Liver (tissue), 9 donors: ENCODE results near the gene TMEM272. TPM values are rescaled to one million over a fixed set of nuclear protein-coding genes. Genes with fewer than 3 reads are reported as not detected.

Experiments
- DNase-seq: peaks from one replicate; pipeline ENCODE4 v3.0.0-alpha.2; 2017; ENCODE audit warnings: low spot score
- H3K27ac ChIP-seq, 2 donors: one replicate each; pipeline ENCODE4 v1.7.0; 2013; ENCODE audit warnings: inconsistent platforms in 2 of 2, low read length in 2 of 2, control low read depth in 1 of 2, low read depth in 1 of 2, mild to moderate bottlenecking in 1 of 2
- H3K27me3 ChIP-seq, 4 donors: one replicate each; pipeline versions ENCODE4 v1.6.1 to v1.7.0; 2013; ENCODE audit warnings: low read length in 3 of 4, inconsistent platforms in 1 of 4, mild to moderate bottlenecking in 1 of 4, moderate library complexity in 1 of 4; ENCODE audit not compliant: control insufficient read depth in 4 of 4, insufficient read depth in 4 of 4
- H3K36me3 ChIP-seq, 4 donors: one replicate each; pipeline versions ENCODE4 v1.6.1 to v1.7.0; 2013; ENCODE audit warnings: low read length in 3 of 4, mild to moderate bottlenecking in 3 of 4, low read depth in 1 of 4, moderate library complexity in 1 of 4; ENCODE audit not compliant: control insufficient read depth in 4 of 4, insufficient read depth in 3 of 4
- H3K4me1 ChIP-seq, 4 donors: one replicate each; pipeline versions ENCODE4 v1.6.1 to v1.7.0; 2013; ENCODE audit warnings: low read length in 3 of 4, mild to moderate bottlenecking in 3 of 4, moderate library complexity in 1 of 4; ENCODE audit not compliant: control insufficient read depth in 4 of 4, insufficient read depth in 4 of 4
- H3K4me3 ChIP-seq, 3 donors: one replicate each; pipeline versions ENCODE4 v1.6.1 to v1.7.0; 2013; ENCODE audit warnings: low read length in 3 of 3, control low read depth in 1 of 3, low read depth in 1 of 3, mild to moderate bottlenecking in 1 of 3
- H3K9ac ChIP-seq, 2 donors: one replicate each; pipeline ENCODE4 v1.7.0; 2013; ENCODE audit warnings: low read length in 2 of 2, mild to moderate bottlenecking in 2 of 2, moderate library complexity in 2 of 2, control low read depth in 1 of 2, low read depth in 1 of 2
- H3K9me3 ChIP-seq, 4 donors: one replicate each; pipeline versions ENCODE4 v1.6.1 to v1.7.0; 2013; ENCODE audit warnings: low read length in 3 of 4; ENCODE audit not compliant: control insufficient read depth in 4 of 4
- EGR1 ChIP-seq, 2 donors: IDR thresholded peaks; 2 replicates each; pipeline ENCODE4 v1.6.1; 2016 to 2018; ENCODE audit warnings: antibody characterized with exemption in 2 of 2, low read depth in 2 of 2
- FOXA1 ChIP-seq: IDR thresholded peaks from 2 replicates; pipeline ENCODE4 v1.6.1; 2016; ENCODE audit warnings: antibody characterized with exemption
- FOXA2 ChIP-seq: IDR thresholded peaks from 2 replicates; pipeline ENCODE4 v1.6.1; 2016; ENCODE audit warnings: antibody characterized with exemption
- GABPA ChIP-seq, 2 donors: IDR thresholded peaks in 1 of 2; conservative IDR thresholded peaks in 1 of 2; 2 replicates each; pipeline ENCODE4 v1.6.1; 2016; ENCODE audit warnings: antibody characterized with exemption in 2 of 2, mild to moderate bottlenecking in 1 of 2, moderate library complexity in 1 of 2
- HNF4A ChIP-seq, 2 donors: conservative IDR thresholded peaks; 2 replicates each; pipeline ENCODE4 v1.6.1; 2016; ENCODE audit warnings: antibody characterized with exemption in 2 of 2, mild to moderate bottlenecking in 2 of 2
- JUND ChIP-seq, 2 donors: IDR thresholded peaks; 2 replicates each; pipeline ENCODE4 v1.6.1; 2016; ENCODE audit warnings: antibody characterized with exemption in 2 of 2
- RAD21 ChIP-seq, 2 donors: IDR thresholded peaks; 2 replicates each; pipeline ENCODE4 v1.6.1; 2016; ENCODE audit warnings: antibody characterized with exemption in 2 of 2, mild to moderate bottlenecking in 2 of 2
- REST ChIP-seq: IDR thresholded peaks from 2 replicates; pipeline ENCODE4 v1.6.1; 2016; ENCODE audit warnings: antibody characterized with exemption, mild to moderate bottlenecking
- RXRA ChIP-seq, 2 donors: IDR thresholded peaks; 2 replicates each; pipeline ENCODE4 v1.6.1; 2017 to 2018; ENCODE audit warnings: antibody characterized with exemption in 2 of 2, mild to moderate bottlenecking in 1 of 2
- TAF1 ChIP-seq: conservative IDR thresholded peaks from 2 replicates; pipeline ENCODE4 v1.6.1; 2016; ENCODE audit warnings: antibody characterized with exemption, mild to moderate bottlenecking
- YY1 ChIP-seq: IDR thresholded peaks from 2 replicates; pipeline ENCODE4 v1.6.1; 2016; ENCODE audit warnings: antibody characterized with exemption, mild to moderate bottlenecking
- ZBTB33 ChIP-seq: IDR thresholded peaks from 2 replicates; pipeline ENCODE4 v1.6.1; 2016; ENCODE audit warnings: antibody characterized with exemption
- WGBS: extraction: QIAGEN DNeasy Blood & Tissue Kit; methylation state at CpG from one replicate; pipeline ENCODE4 v1.1.7; 2013; 5-methylcytosine and 5-hydroxymethylcytosine counted together
- polyA plus RNA-seq, 2 donors: library from polyadenylated mRNA; stranded (reverse) in 1 of 2; unstranded in 1 of 2; fragments of 200-250 nt in 1 of 2; fragments of >200 nt in 1 of 2; fragmentation: Nextera tagmentation in 1 of 2; extraction: Ambion mirVana in 1 of 2; gene quantifications; one replicate each; pipeline versions ENCODE4 v1.2.1 to v1.2.3, GENCODE V29; 2013 to 2015
- total RNA-seq, 2 donors: library from RNA; depleted of rRNA; stranded (reverse); fragments of >200 nt; gene quantifications; one replicate each; pipeline ENCODE4 v1.2.3, GENCODE V29; 2014
- TF ChIP-seq, protein P1 (sequence below): fragments of 150-350 bp; IDR thresholded peaks from 2 replicates; pipeline ENCODE4 v1.5.1; 2017; ENCODE audit warnings: improper control_type of control experiment, low read depth, low read length; ENCODE audit not compliant: missing input control
- TF ChIP-seq, protein P2 (sequence below): IDR thresholded peaks from 2 replicates; pipeline ENCODE4 v1.6.1; 2016; ENCODE audit warnings: antibody characterized with exemption
- TF ChIP-seq, protein P3 (sequence below): IDR thresholded peaks from 2 replicates; pipeline ENCODE4 v1.6.1; 2016; ENCODE audit warnings: antibody characterized with exemption
- donor health status: healthy.
- donor health status: healthy.
- donor health status: healthy.
- donor health status: healthy.
- donor health status: healthy.

Gene TMEM272
- total and polyA plus RNA-seq, 4 donors: 0.02 to 0.42 (median 0.10) TPM

DNA sequence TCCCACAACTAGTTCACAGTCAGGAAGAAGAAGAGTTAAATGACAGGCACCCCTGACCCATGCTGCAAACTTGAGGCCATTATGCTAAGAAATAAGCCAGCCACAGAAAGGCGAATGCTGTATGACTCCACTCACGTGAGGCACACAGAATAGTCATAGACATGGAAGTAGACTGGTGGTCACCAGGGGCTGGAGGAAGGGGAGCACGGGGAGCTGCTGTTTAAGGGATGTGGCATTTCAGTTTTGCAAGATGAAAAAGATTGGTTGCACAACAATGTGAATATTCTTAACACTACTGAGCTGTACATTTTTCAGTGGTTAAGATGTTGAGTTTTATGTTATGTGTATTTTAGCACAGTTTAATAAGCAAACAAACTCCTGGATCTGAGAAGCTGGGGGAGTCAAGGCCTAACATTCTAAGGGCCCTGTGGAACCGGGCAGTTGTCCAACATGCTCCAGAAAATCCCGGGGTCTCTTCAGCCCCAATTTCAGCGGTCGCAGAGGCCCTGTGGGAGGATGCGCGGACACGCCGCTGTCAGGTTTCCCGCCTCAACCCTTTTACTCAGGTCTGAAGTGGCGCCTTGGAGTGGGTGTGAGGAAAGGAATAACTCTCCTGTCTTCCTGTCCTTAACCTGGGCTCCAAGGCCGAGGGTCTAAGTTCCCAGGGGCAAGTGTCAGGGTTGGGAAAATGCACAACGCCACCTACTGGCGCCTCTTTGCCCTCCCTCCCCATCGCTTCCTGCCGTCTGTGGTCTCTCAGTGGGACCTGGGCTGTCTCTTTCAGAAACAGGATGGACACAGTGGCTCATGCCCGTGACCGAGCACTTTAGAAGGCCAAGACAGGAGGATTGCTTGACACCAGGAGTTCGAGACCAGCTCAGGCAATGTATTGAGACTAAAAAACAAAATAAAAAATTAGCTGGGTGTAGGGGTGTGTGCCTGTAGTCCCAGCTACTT lies 4.4 kb upstream of the TMEM272 start:
- 80% methylated on average over 21 of the region's 21 CpGs for WGBS
- Histone ChIP-seq H3K4me3 (no peak overlapping the region), H3K27me3 (no peaks in the 10 kb centered on the region), H3K9me3 (no peaks in the 10 kb centered on the region), H3K4me1 (peaks cover 0 to 4% (median 1%) of the 10 kb centered on the region in 4 donors), H3K9ac (no peak overlapping the region), H3K27ac (no peak overlapping the region), H3K36me3 (no peaks in the 10 kb centered on the region)
- no peak for DNase-seq
- TF ChIP-seq RAD21 (IDR thresholded peaks at IDR 0.05) (peak in 1 of 2 donors; percentile 19), ZBTB33 (no peak)
- TF ChIP-seq, protein P1, sequence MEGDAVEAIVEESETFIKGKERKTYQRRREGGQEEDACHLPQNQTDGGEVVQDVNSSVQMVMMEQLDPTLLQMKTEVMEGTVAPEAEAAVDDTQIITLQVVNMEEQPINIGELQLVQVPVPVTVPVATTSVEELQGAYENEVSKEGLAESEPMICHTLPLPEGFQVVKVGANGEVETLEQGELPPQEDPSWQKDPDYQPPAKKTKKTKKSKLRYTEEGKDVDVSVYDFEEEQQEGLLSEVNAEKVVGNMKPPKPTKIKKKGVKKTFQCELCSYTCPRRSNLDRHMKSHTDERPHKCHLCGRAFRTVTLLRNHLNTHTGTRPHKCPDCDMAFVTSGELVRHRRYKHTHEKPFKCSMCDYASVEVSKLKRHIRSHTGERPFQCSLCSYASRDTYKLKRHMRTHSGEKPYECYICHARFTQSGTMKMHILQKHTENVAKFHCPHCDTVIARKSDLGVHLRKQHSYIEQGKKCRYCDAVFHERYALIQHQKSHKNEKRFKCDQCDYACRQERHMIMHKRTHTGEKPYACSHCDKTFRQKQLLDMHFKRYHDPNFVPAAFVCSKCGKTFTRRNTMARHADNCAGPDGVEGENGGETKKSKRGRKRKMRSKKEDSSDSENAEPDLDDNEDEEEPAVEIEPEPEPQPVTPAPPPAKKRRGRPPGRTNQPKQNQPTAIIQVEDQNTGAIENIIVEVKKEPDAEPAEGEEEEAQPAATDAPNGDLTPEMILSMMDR: peak; percentile 3

GRCh38 chr13:51848674-51849073 lies 3.7 kb upstream of the TMEM272 start:
- no peak for DNase-seq
- 78% methylated on average over 4 of the region's 4 CpGs for WGBS
- Histone ChIP-seq H3K27me3 (no peaks in the 10 kb centered on the region), H3K4me3 (no peak overlapping the region), H3K9ac (no peak overlapping the region), H3K4me1 (peaks cover 0 to 4% (median 1%) of the 10 kb centered on the region in 4 donors), H3K9me3 (no peaks in the 10 kb centered on the region), H3K27ac (no peak overlapping the region), H3K36me3 (no peaks in the 10 kb centered on the region)
- no peak for TF ChIP-seq REST
- TF ChIP-seq, protein P1: no peak
- TF ChIP-seq, protein P2, sequence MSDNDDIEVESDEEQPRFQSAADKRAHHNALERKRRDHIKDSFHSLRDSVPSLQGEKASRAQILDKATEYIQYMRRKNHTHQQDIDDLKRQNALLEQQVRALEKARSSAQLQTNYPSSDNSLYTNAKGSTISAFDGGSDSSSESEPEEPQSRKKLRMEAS: no peak
- TF ChIP-seq JUND (IDR thresholded peaks at IDR 0.05): no peak
- TF ChIP-seq, protein P3, sequence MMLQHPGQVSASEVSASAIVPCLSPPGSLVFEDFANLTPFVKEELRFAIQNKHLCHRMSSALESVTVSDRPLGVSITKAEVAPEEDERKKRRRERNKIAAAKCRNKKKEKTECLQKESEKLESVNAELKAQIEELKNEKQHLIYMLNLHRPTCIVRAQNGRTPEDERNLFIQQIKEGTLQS: no peak
- TF ChIP-seq TAF1: no peak
- no peak for TF ChIP-seq FOXA1
- TF ChIP-seq RAD21 (IDR thresholded peaks at IDR 0.05): no peak
- TF ChIP-seq EGR1 (IDR thresholded peaks at IDR 0.05; ENCODE audit: low read depth in 2 of 2): no peak
- no peak for TF ChIP-seq GABPA (IDR thresholded peaks at IDR 0.05 in 1 of 2, conservative IDR thresholded peaks at IDR 0.05 in 1 of 2)
- TF ChIP-seq ZBTB33: no peak
- TF ChIP-seq YY1: no peak
- TF ChIP-seq FOXA2: no peak
- TF ChIP-seq HNF4A (conservative IDR thresholded peaks at IDR 0.05): no peak
- TF ChIP-seq RXRA (IDR thresholded peaks at IDR 0.05): no peak
